Lung (tissue), 12 donors: ENCODE results near the gene PPP1R1C. TPM values are rescaled to one million over a fixed set of nuclear protein-coding genes. Genes with fewer than 3 reads are reported as not detected.
A peak's percentile ranks its signal among the peaks of the same experiment; 100 is the strongest.

Experiments
- ATAC-seq: fragments of 200-7000 bp; cut with Tn5 transposase; one replicate; pipeline ENCODE4 v1.9.1; 2020; ENCODE audit warnings: moderate number of reproducible peaks; ENCODE audit not compliant: insufficient read depth, low FRiP score
- DNase-seq, 3 donors: peaks; one replicate each; pipeline ENCODE4 v3.0.0-alpha.2; 2013 to 2017
- H3K27ac ChIP-seq, 2 donors: one replicate each; pipeline ENCODE4 v1.5.1; 2013; ENCODE audit warnings: mild to moderate bottlenecking in 2 of 2, moderate library complexity in 2 of 2, control low read depth in 1 of 2, inconsistent platforms in 1 of 2, low read depth in 1 of 2, low read length in 1 of 2
- H3K27me3 ChIP-seq, 3 donors: one replicate each; pipeline ENCODE4 v1.5.1; 2013; ENCODE audit warnings: low read length in 2 of 3; ENCODE audit not compliant: control insufficient read depth in 3 of 3, insufficient read depth in 3 of 3
- H3K36me3 ChIP-seq, 4 donors: one replicate each; pipeline ENCODE4 v1.5.1; 2013; ENCODE audit warnings: low read length in 4 of 4, mild to moderate bottlenecking in 1 of 4, moderate library complexity in 1 of 4; ENCODE audit not compliant: control insufficient read depth in 4 of 4, insufficient read depth in 4 of 4
- H3K4me1 ChIP-seq, 5 donors: one replicate each; pipeline ENCODE4 v1.5.1; 2013; ENCODE audit warnings: low read length in 5 of 5, mild to moderate bottlenecking in 2 of 5, moderate library complexity in 1 of 5; ENCODE audit not compliant: control insufficient read depth in 5 of 5, insufficient read depth in 5 of 5
- H3K4me3 ChIP-seq: one replicate; pipeline ENCODE4 v1.5.1; 2013; ENCODE audit warnings: mild to moderate bottlenecking, control low read depth, moderate library complexity
- H3K9ac ChIP-seq, 2 donors: one replicate each; pipeline ENCODE4 v1.5.1; 2013; ENCODE audit warnings: low read length in 2 of 2, control low read depth in 1 of 2; ENCODE audit not compliant: insufficient read depth in 1 of 2
- H3K9me3 ChIP-seq, 4 donors: one replicate each; pipeline ENCODE4 v1.5.1; 2013; ENCODE audit warnings: low read length in 3 of 4, mild to moderate bottlenecking in 1 of 4, moderate library complexity in 1 of 4; ENCODE audit not compliant: control insufficient read depth in 4 of 4, insufficient read depth in 3 of 4
- WGBS, 2 donors: extraction: QIAGEN DNeasy Blood & Tissue Kit; methylation state at CpG; one replicate each; pipeline ENCODE4 v1.1.7; 2013; 5-methylcytosine and 5-hydroxymethylcytosine counted together
- polyA plus RNA-seq, 2 donors: library from polyadenylated mRNA; stranded (reverse); fragments of 200-250 nt; gene quantifications; one replicate each; pipeline ENCODE4 v1.2.1, GENCODE V29; 2013
- total RNA-seq, 2 donors: library from RNA; depleted of rRNA in 1 of 2; stranded (reverse); fragments of >200 nt in 1 of 2; gene quantifications; one replicate each; pipeline ENCODE4 v1.2.1, GENCODE V29; 2014 to 2021
- TF ChIP-seq, protein P1 (sequence below): IDR thresholded peaks from 2 replicates; pipeline ENCODE4 v1.5.1; 2012; ENCODE audit warnings: mild to moderate bottlenecking; ENCODE audit errors: control extremely low read depth, extremely low read depth
- donor health status: control.
- donor health status: control.
- donor health status: Bipolar disorder and iron deficiency.
- donor health status: healthy.
- donor health status: DM: yes; HTN: yes; CAD: no.

PPP1R1C gene
- total and polyA plus RNA-seq, 4 donors = 1.2 to 6.3 (median 4.5) TPM

DNA sequence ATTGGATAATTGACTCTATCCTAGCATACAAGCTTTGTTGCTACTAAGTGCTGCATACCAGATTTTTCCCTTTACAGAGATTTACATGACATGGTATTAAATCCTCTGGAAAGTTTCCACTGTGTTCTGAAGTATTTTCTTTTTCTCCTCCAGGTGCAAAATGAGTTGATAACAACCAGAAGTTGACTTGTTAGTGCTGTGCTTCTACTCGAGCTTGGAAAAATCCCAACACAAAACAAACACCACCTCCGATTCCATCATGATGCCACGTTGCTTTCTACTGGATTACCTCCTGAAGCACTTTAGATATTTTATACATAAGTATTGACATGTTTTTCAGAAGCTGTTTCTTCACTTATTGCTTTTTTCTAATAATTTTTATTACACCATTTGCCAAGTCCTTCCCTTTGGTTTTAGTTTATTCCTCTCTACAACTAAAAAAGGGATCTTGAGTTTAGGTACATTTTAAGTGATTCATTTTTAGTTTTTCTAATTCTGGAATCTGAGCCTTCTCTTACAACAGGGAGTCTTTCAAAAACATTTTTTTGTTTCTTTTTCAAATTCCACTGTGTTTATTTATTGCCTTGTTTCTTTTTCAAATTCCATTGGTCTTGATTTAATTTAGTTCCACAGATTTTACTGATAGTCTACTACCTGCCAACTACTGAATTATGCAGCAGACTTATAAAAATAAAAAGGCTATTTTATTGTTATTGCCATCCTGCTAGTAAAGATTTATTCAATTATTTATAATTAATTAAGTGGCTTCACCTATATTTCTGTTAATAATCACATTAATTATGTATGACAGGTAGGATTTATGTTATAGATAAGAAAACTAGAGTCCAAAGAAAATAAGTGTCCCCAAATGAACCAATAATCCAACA is 143.4 kb downstream of the PPP1R1C start:
- Histone ChIP-seq H3K36me3 (no peaks in the 10 kb centered on the region), H3K4me1 (no peaks in the 10 kb centered on the region), H3K27me3 (no peaks in the 10 kb centered on the region), H3K9me3 (no peaks in the 10 kb centered on the region), H3K4me3 (no peak overlapping the region), H3K27ac (no peak overlapping the region), H3K9ac (no peak overlapping the region)
- no peak for DNase-seq
- 44 to 65% methylated on average over 3 of the region's 3 CpGs for WGBS, 2 donors
- TF ChIP-seq, protein P1, sequence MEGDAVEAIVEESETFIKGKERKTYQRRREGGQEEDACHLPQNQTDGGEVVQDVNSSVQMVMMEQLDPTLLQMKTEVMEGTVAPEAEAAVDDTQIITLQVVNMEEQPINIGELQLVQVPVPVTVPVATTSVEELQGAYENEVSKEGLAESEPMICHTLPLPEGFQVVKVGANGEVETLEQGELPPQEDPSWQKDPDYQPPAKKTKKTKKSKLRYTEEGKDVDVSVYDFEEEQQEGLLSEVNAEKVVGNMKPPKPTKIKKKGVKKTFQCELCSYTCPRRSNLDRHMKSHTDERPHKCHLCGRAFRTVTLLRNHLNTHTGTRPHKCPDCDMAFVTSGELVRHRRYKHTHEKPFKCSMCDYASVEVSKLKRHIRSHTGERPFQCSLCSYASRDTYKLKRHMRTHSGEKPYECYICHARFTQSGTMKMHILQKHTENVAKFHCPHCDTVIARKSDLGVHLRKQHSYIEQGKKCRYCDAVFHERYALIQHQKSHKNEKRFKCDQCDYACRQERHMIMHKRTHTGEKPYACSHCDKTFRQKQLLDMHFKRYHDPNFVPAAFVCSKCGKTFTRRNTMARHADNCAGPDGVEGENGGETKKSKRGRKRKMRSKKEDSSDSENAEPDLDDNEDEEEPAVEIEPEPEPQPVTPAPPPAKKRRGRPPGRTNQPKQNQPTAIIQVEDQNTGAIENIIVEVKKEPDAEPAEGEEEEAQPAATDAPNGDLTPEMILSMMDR = no peak
- ATAC-seq = no peak

DNA sequence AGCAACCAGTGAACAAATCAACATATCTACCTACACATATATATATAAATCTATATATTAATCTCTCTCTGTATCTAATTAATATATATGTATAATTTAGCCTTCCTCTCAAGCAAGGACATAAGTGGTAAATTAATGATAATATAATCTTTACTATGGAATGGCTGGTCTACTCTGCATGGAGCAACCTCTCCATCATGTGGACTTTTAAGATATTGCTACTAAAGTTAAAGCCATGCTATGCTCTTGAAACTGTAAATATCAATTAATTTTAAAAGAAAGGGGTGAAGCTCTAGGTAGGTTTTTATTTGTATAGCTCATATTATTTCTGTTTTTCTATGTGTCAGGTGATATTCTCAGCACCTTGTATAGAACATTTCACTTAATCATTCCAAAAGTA is 147.0 kb downstream of the PPP1R1C start:
- Histone ChIP-seq H3K27me3 (no peaks in the 10 kb centered on the region), H3K27ac (no peak overlapping the region), H3K4me1 (no peaks in the 10 kb centered on the region), H3K4me3 (no peak overlapping the region), H3K9me3 (no peaks in the 10 kb centered on the region), H3K36me3 (no peaks in the 10 kb centered on the region), H3K9ac (no peak overlapping the region)
- TF ChIP-seq, protein P1 = no peak
- DNase-seq = peak in 1 of 3 donors; percentile 23
- no peak for ATAC-seq

DNA sequence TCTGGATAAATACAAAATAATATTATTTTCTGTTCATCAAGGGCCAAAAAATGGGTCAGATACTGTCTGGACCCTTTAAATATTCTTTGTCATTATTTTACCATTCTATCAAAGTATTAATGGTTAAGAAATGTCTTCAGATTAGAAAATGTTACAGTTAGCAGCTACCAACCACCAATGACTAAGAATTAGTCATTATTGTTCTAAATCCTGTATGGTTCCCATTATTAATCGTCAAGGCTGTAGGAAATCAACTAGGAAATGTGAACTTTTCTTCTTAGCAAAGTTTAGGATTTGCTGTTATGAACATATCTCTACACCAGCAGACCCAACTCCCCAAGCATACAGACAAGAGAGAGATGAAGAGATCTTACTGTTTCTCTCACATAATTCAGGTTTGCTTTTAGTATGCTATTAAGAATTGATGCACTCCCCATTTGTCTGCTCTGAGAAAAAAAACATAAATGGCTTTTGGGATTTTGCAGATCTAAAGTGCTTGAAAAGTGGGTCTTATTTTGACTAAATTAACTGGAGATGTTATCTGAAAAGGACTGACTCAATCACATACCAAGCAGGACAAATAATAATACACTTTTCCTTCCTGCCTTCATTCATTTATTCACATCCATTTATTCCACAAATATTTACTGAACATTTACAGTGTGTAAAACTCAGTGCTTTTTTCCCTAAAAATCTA is 147.7 kb downstream of the PPP1R1C start:
- no peak overlapping the region for H3K4me3 ChIP-seq
- DNase-seq = no peak
- no peak overlapping the region for H3K9ac ChIP-seq
- no peaks in the 10 kb centered on the region for H3K4me1 ChIP-seq
- WGBS, 2 donors = 79 to 88% methylated on average over 1 of the region's 1 CpG
- TF ChIP-seq, protein P1 = no peak
- H3K36me3 ChIP-seq = no peaks in the 10 kb centered on the region
- ATAC-seq = no peak
- H3K27ac ChIP-seq = no peak overlapping the region
- no peaks in the 10 kb centered on the region for H3K27me3 ChIP-seq
- H3K9me3 ChIP-seq = no peaks in the 10 kb centered on the region
